SKM-1 treated with dmso at 0.1 percent for 144 hours (cell line): ENCODE data around the gene G2E3.
"Not testable (repeated sequence)": the region's sequence is repeated elsewhere in the genome, so short reads cannot be mapped to it uniquely, and the experiment has no call there.

Experiments
- DNase-seq: peaks from one replicate; lab custom pipeline; 2025; ENCODE audit not compliant: unreplicated experiment; lab: John Stamatoyannopoulos, UW

Gene G2E3

DNA sequence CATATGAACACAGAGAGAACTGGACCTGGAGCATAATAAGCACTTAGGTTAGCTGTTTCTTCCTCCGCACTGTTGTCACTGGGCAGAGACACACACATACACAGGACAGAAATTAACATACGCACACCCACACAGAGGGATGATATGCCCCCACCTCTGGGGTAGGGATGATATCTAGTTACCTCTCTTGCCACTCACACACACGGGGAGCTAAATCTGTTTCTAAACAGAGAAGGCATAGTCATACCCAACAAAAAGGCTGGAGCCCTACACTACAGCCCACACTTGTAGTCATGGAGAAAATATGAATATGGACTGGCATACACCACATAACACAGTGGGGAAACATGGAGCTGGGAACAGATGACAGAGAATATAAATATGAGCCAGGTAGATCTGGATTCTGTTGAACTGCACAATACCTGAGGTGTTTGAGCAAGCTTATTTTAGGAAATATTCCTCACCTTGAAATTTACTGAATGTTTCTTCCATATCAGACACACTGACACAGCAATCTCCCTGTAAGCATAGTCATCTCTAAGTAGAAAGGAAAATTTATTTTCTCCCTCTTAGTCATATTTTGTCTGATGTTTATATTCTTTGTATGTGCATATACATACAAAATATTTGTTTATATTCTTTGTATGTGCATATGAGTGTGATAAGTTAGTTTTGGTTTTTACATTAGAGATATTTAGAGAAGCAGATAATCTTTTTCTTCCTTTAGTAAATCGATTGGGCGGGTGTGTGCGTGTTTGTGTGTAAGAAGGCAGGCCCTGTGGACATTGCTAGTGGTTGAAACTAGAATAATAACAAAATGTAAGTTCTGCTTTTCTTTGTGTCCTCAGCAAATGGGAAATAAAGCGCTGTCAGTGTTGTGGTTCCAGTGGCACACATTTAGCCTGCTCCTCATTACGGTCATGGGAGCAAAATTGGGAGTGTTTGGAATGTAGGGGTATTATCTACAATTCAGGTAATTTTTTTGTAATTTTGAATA, 42.3 kb downstream of the G2E3 start:
- no peak for DNase-seq

DNA sequence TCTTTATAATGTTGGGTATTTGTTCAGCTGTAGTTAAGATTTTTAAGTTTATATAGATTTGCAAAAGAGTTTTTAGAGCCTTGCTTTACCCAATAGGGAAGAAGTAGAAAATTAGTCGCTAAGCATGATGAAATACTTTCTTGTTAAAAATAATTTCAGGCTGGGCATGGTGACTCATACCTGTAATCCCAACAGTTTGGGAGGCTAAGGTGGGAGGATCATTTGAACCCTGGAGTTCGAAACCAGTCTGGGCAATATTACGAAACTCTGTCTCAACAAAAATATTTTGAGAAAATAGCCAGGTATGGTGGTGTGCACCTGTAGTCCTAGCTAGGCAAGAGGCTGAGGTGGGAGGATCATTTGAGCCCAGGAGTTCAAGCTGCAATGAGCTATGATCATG, 44.4 kb downstream of the G2E3 start:
- DNase-seq, result no peak

DNA sequence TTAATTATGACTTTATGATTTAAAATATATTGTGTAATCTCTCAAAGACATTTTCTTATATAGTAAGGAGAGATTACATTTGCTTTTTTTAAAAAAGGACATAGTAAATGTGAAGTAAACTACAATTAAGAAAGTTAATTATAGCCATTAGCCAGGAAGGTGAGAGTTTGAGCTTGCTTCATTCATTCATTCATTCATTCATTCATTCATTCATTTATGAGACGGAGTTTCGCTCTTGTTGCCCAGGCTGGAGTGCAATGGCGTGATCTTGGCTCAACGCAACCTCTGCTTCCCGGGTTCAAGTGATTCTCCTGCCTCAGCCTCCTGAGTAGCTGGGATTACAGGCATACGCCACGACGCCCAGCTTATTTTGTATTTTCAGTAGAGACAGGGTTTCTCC, 45.7 kb downstream of the G2E3 start:
- not testable (repeated sequence) for DNase-seq

DNA sequence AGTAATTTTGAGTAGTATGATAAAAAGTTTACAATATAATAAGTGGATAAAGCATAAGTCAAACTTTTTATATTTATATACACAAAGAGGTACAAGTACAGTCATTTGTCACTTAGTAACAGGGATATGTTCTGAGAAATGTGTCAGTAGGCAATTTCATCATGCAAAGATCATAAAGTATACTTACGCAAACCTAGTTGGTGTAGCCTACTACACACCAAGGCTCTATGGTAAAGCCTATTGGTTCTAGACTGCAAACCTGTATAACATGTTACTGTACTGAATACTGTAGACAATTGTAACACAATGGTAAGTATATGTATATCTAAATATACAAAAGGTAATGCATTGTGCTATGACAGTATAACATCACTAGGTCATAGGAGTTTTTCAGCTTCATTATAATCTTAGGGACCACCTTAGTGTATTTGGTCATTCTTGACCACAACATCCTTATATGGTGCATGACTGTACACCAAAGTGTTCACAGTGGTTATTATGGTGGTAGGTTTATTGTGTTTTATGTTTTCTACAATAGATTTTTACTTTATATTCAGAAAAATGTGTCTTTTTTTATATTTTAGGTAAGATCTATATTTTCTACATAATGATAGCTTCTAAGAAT, 48.3 kb downstream of the G2E3 start:
- DNase-seq, result no peak

DNA sequence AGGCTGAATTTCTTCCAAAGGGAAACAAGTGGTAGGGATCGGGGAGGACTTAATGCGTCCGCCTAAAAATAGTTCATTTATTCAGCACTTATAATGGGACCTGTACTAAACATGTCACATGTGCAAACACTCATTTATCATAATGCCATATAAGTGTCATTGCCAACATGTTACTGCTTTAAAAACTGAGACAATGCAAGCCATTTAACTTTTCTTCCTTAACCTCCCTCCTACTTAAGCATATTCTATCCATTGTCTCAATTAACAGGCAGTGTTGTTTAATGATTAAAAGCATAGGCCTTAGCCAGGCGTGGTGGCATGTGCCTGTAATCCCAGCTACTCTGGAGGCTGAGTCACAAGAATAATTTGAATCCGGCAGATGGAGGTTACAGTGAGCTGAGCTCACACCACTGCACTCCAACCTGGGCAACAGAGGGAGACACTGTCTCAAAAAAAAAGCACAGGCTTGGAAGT, 49.6 kb downstream of the G2E3 start:
- no peak for DNase-seq

DNA sequence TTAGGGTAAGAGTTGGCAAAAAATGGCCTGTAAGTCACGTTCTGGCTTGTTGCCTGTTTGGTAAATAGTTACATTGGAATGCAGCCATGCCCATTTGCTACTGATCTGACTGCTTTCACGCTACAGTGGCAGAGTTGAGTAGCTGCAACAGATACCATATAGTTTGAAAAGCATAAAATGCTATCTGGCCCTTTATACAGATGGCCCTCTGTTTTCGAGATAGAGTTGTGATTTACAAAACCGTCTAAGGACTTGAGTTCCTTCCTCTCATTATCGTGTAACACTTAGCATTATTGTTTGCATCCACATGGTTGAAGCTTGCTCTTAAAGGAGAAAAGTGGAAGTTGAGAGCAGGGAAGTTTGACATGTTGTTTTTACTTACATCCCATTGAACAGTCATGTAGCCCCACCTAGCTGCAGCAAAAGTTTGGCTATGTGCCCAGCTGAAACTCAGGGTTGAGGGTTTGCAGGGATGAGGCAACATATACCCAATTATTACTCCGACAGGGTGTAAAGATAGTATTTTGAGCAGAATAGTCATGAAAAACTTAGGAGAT, 51.9 kb downstream of the G2E3 start:
- DNase-seq, result peak; percentile 39

DNA sequence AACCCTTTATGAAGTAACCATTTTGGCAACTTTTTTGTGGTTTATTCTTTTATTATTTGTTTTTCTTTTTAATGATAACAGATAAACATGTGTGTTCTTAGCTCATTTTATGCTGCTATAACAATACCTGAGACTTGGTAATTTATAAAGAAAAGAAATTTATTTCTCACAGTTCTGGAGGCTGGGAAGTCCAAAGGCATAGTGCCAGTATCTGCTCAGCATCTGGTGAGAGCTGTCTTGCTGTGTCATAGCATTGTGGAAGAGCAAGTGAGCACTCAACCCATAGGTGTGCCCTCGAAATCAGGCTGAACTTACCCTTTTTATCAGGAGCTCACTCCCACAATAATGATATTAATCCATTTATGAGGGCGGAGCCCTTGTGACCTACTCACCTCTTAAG, 55.2 kb downstream of the G2E3 start:
- no peak for DNase-seq

DNA sequence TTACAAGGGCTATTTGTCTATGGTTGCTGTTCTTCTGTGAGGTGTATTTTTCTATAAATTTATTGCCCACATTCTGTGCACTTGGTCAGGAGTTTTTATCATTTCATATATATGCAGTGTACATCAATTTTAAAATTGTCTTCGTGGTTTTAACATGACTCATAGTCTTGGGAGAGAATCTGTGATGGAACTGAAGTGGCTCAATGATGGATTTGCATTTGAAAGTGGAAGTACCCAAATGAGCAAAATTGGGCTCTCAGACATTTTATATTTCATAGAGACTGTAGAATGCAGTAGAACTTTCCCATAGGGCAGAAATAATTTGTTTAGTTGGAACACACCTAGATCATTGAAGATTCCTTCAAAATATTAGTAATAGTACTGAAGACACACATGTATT, 61.2 kb downstream of the G2E3 start:
- no peak for DNase-seq

DNA sequence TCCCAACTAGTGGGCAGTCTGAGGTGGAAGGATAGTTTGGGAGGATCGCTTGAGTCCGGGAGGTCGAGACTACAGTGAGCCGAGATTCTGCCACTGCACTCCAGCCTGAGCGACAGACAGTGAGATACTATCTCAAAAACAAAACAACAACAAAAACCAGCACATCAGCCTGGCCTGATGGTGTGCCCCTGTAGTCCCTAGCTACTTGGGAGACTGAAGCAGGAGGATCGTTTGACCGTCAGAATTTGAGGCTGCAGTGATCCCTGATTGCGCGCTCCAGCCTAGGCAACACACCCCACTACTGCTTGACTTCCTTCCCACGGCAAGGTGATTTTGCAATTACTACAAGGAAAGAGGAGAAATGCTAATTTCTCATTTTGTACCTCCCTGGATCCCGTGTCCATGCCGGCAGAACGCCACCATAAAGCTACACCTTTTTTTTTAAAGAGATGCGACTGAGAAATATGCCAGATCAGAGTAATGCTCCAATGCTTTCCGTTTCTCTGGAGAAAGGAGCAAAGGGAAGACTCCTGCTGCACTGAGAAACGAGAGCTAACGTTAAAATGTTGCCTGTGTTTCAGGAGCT, 62.5 kb downstream of the G2E3 start:
- DNase-seq, result no peak

DNA sequence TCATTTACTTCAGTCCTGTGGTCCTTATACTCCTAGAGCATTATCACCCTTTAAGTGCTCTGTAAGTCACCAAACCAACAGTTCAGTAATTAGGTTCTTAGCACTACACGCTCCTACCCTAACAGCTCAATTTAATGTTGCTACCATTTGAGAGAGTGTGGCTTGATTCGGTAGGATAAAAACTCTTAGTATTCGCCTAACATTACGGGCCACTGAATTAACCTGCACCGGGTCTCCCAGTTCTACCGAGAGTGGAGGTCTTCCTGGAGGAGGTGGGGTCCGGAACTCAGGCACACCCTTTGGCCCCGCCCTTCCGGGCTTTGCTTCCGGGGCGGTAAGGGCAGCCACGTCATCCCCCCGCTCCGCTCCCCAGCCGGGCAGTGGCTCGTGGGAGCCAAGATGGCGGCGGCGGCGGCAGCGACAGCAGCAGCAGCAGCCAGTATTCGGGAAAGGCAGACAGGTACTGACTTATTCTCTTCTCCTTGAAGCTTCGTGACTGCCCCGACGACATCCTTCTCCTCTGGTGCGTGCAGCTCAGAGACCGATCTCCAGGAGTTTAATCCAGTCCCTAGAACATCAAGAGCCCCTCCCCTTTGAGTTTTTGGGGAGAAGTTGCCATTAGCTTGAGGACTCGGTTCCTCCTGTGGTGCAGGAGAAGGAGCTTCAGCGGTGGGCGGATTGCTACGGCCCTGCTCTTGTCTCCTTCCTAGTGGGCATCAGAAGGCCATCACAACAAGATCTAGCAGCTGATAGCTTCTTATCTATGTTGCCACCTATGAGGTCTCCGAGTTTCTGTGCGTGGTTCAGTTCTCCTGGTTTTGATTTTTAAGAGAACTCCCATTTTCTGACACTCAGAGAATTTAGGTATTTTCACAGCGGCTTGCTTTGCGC, 63.2 kb downstream of the G2E3 start, which contains the start of gene SCFD1:
Gene SCFD1 (plus strand): TSS at position 380 of the 891 bp plus-strand sequence. CDS start 20 bp downstream, at position 400.
- DNase-seq, result peak; percentile 67

DNA sequence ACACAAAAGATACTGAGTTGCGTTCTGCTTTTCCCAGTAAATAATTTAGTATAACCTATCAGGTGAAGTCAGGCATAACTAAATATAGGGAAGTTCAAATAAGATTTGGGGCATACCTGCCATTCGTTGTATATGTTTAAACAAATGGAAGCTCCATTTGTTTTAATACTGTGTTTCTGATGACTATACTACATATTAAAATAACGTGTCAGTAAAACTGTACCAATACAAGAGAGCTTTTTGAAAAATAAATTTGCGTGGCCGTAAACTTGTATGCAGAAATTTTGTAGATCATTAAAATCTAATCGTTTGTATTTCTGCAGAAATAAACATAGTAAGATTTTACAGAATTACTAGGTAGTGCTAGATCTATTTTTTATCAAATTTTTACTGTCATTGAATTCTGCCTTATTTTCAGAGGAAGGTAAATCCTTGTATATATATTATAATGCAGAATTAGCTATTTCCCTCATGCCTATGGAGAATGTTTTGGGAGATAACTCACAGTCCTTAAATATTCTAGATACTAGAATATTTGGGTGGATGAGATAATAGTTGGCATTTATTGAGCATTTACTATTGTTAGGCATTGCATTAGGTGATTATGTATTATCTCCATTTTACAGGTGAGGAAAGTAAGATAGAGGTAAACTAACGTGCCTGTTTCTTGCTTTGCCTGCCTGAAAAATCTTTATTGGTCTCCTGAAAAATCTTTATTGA, 64.6 kb downstream of the G2E3 start:
- DNase-seq, result no peak

DNA sequence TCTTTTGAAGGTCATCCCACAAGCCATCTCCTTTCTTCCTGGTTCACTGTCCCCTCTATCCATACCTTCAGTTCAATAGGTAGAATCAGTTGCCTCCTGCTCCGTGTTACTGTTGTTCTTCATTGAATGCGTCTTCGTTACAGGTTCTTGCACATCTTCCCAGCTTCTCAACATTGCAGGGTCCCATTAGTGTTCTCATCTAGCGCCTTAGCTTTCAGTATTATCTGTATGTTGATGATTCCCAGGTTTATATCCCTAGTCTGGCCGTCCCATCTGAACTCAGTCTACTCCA, 65.1 kb downstream of the G2E3 start:
- DNase-seq, result no peak

DNA sequence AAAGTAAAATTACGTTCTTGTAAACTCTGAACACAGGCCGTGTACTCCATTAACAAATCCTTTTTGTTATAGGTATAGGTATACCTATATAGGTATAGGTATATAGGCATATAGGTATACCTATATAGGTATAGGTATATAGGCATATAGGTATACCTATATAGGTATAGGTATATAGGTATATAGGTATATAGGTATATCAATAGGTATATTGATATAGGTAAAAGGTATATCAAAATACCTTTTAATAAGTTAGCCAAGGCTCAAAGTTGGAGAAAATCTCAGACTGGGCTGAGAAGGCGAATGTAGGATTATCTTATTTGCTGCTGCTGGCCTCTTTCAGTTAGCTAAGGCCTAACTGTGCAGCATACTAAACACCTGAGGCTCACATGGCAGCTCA, 66.6 kb downstream of the G2E3 start:
- no peak for DNase-seq

DNA sequence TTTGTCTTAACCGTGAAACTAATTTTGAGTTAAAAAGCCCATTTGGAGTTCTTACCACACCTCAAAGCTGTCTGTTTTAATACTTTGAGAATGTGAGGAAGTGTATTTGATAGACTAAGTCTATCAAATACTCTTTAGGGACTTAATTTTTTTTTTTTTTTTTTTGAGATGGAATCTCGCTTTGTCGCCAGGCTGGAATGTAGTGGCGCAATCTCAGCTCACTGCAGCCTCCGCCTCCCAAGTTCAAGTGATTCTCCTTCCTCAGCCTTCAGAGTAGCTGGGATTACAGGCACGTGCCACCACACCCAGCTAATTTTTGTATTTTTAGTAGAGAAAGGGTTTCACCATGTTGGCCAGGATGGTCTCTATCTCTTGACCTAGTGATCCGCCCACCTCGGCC, 70.5 kb downstream of the G2E3 start:
- DNase-seq, result not testable (repeated sequence)

DNA sequence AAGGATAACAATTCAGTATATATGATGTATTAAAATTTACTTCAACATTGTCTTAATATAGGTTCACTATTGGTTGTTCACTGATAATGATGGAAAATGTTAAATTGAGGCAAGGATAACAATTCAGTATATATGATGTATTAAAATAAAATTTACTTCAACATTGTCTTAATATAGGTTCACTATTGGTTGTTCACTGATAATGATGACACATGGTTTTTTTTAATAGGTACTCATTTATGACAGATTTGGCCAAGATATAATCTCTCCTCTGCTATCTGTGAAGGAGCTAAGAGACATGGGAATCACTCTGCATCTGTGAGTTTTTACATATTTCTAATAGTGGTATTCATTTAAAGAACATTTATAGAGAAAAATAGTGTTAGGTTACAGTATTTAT, 71.3 kb downstream of the G2E3 start:
- DNase-seq, result no peak

DNA sequence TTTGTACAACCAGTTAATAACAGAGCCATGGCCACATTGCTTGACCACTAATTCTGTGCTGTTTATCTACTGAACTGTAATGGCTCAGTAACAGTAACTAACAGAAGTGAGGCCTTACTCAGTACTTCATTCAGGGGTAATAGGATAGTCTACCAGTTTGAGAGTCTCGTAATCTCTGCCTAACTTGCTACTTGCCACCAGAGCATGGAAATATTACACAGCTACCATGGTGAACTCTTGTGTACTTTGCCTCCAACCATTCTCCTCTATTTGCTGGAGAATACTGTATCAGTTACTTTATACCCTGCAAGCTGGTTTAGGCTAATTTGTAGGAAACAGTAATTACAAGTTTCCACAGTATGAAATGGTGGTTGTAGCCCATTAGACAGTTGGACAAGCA, 73.8 kb downstream of the G2E3 start:
- no peak for DNase-seq

DNA sequence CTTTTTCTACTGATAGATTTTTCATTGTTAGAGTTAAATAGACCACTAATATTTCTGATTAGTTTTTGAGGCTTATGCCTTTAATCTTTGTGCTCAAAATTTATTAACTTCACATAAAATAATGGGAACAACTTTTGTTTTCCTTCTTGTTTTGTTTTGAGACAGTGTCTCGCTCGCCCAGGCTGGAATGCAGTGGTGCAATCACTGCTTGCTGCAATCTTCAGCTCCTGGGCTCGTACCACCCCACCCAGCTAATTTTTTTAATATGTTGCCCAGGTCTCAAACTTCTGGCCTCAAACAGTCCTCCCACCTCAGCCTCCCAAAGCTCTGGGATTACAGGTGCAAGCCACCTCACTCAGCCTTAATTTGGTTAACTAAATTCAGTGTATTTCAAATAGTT, 80.0 kb downstream of the G2E3 start:
- DNase-seq, result no peak

DNA sequence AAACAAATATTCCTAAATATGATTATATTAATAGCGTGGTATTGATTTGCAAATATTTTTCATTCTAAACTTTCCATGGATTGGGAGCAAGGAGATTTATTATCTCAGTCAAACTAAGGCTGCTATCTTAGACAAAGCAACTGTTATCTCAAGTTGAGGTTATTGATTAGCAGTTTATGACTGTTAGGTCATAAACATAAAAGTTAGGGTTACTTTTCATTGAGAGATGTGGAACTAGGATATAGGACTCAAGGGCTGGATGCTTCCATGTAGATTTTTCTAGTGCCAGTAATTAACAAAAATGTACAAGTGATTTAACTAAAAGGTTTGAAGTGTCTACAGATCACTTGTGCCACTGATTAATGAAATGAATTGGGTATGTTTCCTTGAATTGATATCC, 82.2 kb downstream of the G2E3 start:
- no peak for DNase-seq

DNA sequence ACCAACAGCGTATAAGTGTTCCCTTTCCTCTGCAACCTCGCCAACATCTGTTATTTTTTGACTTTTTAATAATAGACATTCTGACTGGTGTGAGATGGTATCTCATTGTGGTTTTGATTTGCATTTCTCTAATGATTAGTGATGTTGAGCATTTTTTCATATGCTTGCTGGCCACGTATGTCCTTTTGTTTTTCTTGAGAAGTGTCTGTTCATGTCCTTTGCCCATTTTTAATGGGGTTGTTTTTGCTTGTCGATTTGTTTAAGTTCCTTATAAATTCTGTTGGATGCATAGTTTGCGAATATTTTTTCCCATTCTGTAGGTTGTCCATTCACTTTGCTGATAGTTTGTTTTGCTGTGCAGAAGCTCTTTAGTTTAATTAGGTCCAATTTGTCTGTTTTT, 85.5 kb downstream of the G2E3 start:
- not testable (repeated sequence) for DNase-seq

DNA sequence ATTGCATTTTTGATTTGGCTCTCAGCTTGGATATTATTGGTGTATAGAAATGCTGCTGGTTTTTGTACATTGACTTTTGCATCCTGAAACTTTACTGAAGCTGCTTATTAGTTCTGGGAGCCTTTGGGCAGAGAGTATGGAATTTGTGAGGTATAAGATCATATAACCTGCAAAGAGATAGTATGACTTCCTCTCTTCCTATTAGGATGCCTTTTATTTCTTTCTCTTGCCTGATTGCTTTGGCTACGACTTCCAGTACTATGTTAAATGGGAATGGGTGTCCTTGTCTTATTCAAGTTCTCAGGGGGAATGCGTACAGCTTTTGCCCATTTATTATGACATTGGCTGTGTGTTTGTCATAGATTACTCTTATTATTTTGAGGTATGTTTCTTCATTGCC, 86.6 kb downstream of the G2E3 start:
- DNase-seq, result no peak
